ENCODE results near the gene C19orf33. TPM values are rescaled to one million over a fixed set of nuclear protein-coding genes. Genes with fewer than 3 reads are reported as not detected.
"Not testable (repeated sequence)": the region's sequence is repeated elsewhere in the genome, so short reads cannot be mapped to it uniquely, and the experiment has no call there.

C19orf33 gene
- 1.3 and 3.2 TPM in 2 replicates for total RNA-seq

DNA sequence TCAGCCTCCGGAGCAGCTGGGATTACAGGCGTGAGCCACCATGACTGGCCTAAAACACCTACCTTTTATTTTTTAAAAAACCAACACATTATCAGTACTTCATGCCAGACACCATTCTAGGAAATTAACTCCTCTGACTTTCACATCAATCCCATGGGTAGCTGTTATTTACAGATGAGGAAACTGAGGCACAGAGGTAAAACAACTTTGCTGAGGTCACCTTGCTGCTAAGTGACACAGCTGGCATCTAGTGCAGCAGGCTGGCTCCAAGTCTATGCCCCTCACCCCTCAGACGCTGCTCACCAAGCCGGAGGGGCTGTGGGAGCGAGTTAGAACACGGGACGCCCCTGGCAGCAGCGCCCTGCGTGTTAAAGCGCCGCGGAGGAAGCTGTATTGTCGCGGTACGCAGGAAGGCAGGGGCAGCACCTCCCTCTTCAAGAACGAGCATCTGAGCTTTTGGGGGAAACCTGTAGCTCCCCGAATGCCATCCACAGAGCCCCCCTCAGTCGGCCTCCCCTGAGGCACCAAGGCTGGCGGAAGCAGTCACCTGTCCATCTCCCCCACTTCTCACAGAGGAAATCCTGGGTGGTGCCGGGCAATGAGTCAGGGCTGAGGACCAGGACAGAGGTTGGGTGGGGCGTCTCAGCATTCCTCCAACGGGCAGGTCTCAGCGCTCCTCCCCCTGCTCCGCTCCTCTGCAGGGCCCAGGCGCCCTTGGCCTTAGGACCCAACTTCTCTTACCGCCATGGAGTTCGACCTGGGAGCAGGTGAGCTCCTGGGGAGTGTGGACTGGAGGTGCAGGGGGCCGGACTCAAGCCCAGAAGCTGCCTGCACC is at the start of gene C19orf33:
C19orf33 (plus strand) TSS at position 735 of the 835 bp plus-strand sequence; CDS start at position 746, 11 bp downstream.
- TF ChIP-seq, protein P1, sequence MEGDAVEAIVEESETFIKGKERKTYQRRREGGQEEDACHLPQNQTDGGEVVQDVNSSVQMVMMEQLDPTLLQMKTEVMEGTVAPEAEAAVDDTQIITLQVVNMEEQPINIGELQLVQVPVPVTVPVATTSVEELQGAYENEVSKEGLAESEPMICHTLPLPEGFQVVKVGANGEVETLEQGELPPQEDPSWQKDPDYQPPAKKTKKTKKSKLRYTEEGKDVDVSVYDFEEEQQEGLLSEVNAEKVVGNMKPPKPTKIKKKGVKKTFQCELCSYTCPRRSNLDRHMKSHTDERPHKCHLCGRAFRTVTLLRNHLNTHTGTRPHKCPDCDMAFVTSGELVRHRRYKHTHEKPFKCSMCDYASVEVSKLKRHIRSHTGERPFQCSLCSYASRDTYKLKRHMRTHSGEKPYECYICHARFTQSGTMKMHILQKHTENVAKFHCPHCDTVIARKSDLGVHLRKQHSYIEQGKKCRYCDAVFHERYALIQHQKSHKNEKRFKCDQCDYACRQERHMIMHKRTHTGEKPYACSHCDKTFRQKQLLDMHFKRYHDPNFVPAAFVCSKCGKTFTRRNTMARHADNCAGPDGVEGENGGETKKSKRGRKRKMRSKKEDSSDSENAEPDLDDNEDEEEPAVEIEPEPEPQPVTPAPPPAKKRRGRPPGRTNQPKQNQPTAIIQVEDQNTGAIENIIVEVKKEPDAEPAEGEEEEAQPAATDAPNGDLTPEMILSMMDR (IDR thresholded peaks at IDR 0.05; ENCODE audit: insufficient read depth, low read depth, low read length), result no peak
- H3K4me3 ChIP-seq (ENCODE audit: low read depth, low read length), result no peak within 1 kb of the TSS
- DNase-seq (ENCODE audit: low read depth), result peak; percentile 30

DNA sequence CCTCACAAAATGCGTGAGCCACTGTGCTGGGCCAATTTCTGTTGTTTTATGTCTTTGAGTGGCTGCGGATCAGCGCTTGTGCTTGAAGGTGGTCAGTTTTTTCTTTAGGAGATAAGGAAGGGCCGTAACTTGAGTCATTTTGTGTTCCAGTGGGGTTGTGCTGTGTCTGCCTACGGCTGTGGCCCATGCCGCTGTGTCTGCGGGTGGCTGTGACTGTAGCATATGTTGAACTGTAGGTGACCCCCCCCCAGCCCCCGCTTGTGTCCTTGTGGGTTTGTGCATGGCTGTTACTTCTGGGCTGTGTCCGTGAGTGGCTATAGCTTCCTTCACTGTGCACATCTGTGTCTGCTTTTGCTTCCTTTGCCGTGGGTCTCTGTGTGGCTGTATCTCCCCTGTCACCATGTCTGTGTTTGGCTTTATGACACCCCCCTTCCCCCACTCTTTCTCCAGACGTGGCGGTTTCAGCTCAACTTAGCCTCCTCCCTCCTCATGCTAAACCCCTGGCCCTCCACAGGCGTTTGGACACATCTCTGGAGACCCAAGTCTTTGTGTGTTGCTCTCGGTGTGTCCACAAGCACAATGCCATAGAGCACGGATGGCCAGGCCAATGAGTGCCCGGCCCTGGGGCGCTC is 48.6 kb upstream of the C19orf33 start:
- TF ChIP-seq, protein P1 (IDR thresholded peaks at IDR 0.05; ENCODE audit: insufficient read depth, low read depth, low read length), result no peak
- peak overlapping the region; percentile 59 for H3K4me3 ChIP-seq (ENCODE audit: low read depth, low read length)
- peak; percentile 42 for DNase-seq (ENCODE audit: low read depth)

DNA sequence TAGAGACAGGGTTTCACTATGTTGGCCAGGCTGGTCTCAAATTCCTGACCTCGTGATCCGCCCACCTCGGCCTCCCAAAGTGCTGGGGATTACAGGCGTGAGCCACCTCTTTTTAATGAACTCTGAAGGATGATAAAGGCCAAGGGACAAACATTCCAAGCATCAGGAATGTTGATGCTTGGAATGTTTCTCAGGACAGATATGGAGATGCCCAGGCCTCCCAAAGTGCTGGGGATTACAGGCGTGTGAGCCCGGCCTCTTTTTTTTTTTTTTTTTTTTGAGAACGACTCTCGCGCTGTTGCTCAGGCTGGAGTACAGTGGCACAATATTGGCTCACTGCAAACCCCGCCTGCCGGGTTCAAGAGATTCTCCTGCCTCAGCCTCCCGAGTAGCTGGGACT is 42.1 kb upstream of the C19orf33 start:
- DNase-seq (ENCODE audit: low read depth); H3K4me3 ChIP-seq (ENCODE audit: low read depth, low read length): not testable (repeated sequence)

DNA sequence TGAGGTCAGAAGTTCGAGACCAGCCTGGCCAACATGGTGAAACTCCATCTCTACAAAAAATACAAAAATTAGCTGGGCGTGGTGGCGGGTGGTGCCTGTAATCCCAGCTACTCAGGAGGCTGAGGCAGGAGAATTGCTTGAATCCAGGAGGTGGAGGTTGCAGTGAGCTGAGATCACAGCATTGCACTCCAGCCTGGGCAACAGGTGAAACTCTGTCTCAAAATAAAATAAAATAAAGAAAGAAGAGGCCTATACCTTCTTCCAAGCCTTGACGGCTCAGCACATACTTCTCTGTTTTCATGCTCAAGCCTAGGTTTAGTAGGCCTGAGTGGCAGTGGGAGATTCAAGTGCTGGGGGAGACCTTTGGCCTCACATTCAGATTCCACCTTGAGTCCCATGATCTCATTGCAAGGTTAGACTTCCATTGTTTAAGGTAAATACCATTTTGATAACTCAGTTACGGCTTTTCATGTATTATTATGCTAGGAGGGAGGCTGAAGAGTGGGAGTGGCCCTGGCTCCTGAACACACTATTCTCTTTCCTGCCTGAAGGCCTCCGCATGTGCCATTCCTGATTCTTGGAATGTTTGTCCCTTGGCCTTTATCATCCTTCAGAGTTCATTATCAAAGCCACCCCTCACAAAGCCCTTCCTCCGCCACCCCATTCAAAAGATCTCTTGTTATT is 41.3 kb upstream of the C19orf33 start:
- no peak overlapping the region for H3K4me3 ChIP-seq (ENCODE audit: low read depth, low read length)
- TF ChIP-seq, protein P1 (IDR thresholded peaks at IDR 0.05; ENCODE audit: insufficient read depth, low read depth, low read length), result no peak
- no peak for DNase-seq (ENCODE audit: low read depth)

DNA sequence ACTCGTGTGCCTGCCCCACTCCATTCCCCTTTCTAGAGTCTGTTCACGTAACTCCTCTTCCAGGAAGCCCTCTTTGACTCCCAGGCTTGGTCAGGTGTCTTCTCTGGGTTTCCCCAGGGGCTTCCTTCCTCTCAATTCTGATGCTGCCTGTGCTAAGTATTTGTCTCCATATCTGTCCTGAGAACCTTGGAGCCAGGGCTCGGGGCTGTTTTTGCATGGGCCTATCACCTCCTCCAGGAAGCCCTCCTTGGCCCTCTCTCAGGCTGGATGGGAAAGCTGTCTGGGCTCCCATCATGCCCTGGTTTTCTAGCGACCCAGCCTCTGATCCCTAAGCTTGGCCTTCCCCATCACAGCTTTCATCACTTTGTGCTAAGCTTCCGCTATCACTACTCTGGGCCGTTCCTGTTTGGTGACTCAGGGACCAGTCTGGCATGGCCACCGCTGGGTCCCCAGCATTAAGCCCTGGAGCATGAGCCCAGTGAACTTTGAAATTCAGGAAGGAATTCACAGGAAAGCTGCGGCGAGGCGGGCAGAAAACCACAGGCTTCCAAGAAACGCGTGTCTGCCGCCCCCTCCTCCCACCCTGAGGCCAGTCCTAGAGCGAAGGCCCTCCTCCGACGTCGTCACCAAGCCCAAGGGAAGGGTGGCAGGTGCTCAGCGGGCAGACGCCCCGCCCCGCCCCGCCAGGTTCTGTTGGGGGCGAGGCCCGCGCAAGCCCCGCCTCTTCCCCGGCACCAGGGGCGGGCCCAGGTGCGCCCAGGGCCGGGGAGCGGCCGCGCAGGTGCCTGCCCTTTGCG is 40.2 kb upstream of the C19orf33 start:
- H3K4me3 ChIP-seq (ENCODE audit: low read depth, low read length), result peak overlapping the region; percentile 55
- TF ChIP-seq, protein P1 (IDR thresholded peaks at IDR 0.05; ENCODE audit: insufficient read depth, low read depth, low read length), result no peak
- DNase-seq (ENCODE audit: low read depth), result peak; percentile 43

DNA sequence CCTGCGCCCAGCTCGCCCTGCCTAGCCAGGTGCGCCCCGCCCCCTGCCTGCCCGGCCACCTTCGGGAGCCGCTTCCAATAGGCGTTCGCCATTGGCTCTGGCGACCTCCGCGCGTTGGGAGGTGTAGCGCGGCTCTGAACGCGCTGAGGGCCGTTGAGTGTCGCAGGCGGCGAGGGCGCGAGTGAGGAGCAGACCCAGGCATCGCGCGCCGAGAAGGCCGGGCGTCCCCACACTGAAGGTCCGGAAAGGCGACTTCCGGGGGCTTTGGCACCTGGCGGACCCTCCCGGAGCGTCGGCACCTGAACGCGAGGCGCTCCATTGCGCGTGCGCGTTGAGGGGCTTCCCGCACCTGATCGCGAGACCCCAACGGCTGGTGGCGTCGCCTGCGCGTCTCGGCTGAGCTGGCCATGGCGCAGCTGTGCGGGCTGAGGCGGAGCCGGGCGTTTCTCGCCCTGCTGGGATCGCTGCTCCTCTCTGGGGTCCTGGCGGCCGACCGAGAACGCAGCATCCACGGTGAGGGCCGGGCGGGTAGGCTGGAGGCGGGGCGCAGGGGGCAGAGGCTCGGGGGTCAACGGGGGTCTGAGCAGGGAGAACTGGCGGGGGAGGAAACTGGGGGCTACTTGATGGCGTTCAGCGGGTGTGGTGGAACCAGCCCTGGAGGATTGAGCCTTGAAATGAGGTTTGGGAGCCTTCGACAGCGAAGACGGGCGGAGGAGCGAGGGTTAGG is 39.4 kb upstream of the C19orf33 start, which contains the start of gene SPINT2:
SPINT2 (plus strand) TSS at position 88 of the 727 bp plus-strand sequence; CDS start at position 408, 320 bp downstream.
- no peak for DNase-seq (ENCODE audit: low read depth)

More for the DNA sequence above, 39.4 kb upstream of the C19orf33 start, which contains the start of gene SPINT2:
- TF ChIP-seq, protein P1 (IDR thresholded peaks at IDR 0.05; ENCODE audit: insufficient read depth, low read depth, low read length), result no peak
- peak within 1 kb of the TSS; percentile 55 for H3K4me3 ChIP-seq (ENCODE audit: low read depth, low read length)
